Activated T-cell treated with anti-CD3 and anti-CD28 coated beads, Interleukin-2, amount 50 U/mL, for 72 hours (primary cell): ENCODE data around the gene SH3RF3. TPM values are rescaled to one million over a fixed set of nuclear protein-coding genes. Genes with fewer than 3 reads are reported as not detected.

Source experiments
- ATAC-seq, 2 donors: fragments of 150-1000 bp; cut with Tn5 transposase; replicated peaks in 1 of 2; 2 replicates each; pipeline ENCODE4 v1.10.0; 2021; ENCODE audit warnings: moderate library complexity in 2 of 2, mild to moderate bottlenecking in 1 of 2
- DNase-seq, 2 donors: peaks; one replicate each; pipeline ENCODE4 v3.0.0; 2021 to 2022; ENCODE audit warnings: mixed read lengths in 1 of 2
- H3K27ac Mint-ChIP-seq: one replicate; pipeline ENCODE4 v1.8.0; 2022; ENCODE audit warnings: mild to moderate bottlenecking, moderate library complexity, mixed read lengths
- H3K27me3 Mint-ChIP-seq: one replicate; pipeline ENCODE4 v1.8.0; 2022; ENCODE audit warnings: low read depth, mixed read lengths
- H3K36me3 Mint-ChIP-seq, 2 donors: one replicate each; pipeline ENCODE4 v1.8.0; 2022; ENCODE audit warnings: mixed read lengths in 2 of 2, mild to moderate bottlenecking in 1 of 2; ENCODE audit not compliant: insufficient read depth in 2 of 2
- H3K4me1 Mint-ChIP-seq: one replicate; pipeline ENCODE4 v1.8.0; 2022; ENCODE audit warnings: low read depth, mixed read lengths
- H3K4me3 Mint-ChIP-seq, 2 donors: one replicate each; pipeline ENCODE4 v1.8.0; 2022; ENCODE audit warnings: mild to moderate bottlenecking in 2 of 2, mixed read lengths in 2 of 2, moderate library complexity in 2 of 2
- H3K9me3 Mint-ChIP-seq, 2 donors: one replicate each; pipeline ENCODE4 v1.8.0; 2022; ENCODE audit warnings: mixed read lengths in 2 of 2
- total RNA-seq, 2 donors: library from RNA; stranded (reverse); gene quantifications; one replicate each; pipeline ENCODE4 v1.2.3, GENCODE V29; 2022

The SH3RF3 gene
- total RNA-seq, 2 donors from 2014 or later = 1.0 to 1.2 TPM

GRCh38 chr2:109272461-109272860 is 143.5 kb downstream of the SH3RF3 start:
- ATAC-seq (no peak), DNase-seq (no peak)
- H3K4me1 Mint-ChIP-seq = peaks cover 5% of the 10 kb centered on the region
- no peak overlapping the region for H3K27ac Mint-ChIP-seq
- no peaks in the 10 kb centered on the region for H3K9me3 Mint-ChIP-seq
- H3K27me3 Mint-ChIP-seq = no peaks in the 10 kb centered on the region
- no peaks in the 10 kb centered on the region for H3K36me3 Mint-ChIP-seq
- no peak overlapping the region for H3K4me3 Mint-ChIP-seq

- ATAC-seq = peak in 1 of 2 donors; percentile 44
- no peak for DNase-seq
- Mint-ChIP-seq H3K4me1 (peaks cover 5% of the 10 kb centered on the region), H3K4me3 (no peak overlapping the region), H3K9me3 (no peaks in the 10 kb centered on the region), H3K27me3 (no peaks in the 10 kb centered on the region), H3K36me3 (no peaks in the 10 kb centered on the region), H3K27ac (no peak overlapping the region)
Observed at GRCh38 chr2:109275120-109276012, 146.4 kb downstream of the SH3RF3 start.

- H3K4me1 Mint-ChIP-seq = peaks cover 5% of the 10 kb centered on the region
- no peak for DNase-seq
- H3K9me3 Mint-ChIP-seq = no peaks in the 10 kb centered on the region
- no peak overlapping the region for H3K27ac Mint-ChIP-seq
- ATAC-seq = no peak
- no peaks in the 10 kb centered on the region for H3K36me3 Mint-ChIP-seq
- H3K27me3 Mint-ChIP-seq = no peaks in the 10 kb centered on the region
- no peak overlapping the region for H3K4me3 Mint-ChIP-seq
Observed at GRCh38 chr2:109277406-109277805, 148.4 kb downstream of the SH3RF3 start.

- H3K9me3 Mint-ChIP-seq = no peaks in the 10 kb centered on the region
- DNase-seq (no peak), ATAC-seq (no peak)
- H3K36me3 Mint-ChIP-seq = no peaks in the 10 kb centered on the region
- H3K4me1 Mint-ChIP-seq = no peaks in the 10 kb centered on the region
- no peak overlapping the region for H3K27ac Mint-ChIP-seq
- H3K27me3 Mint-ChIP-seq = no peaks in the 10 kb centered on the region
- H3K4me3 Mint-ChIP-seq = no peak overlapping the region
Observed at GRCh38 chr2:109279243-109279860, 150.3 kb downstream of the SH3RF3 start.

GRCh38 chr2:109280804-109281203 is 151.8 kb downstream of the SH3RF3 start:
- Mint-ChIP-seq H3K27me3 (no peaks in the 10 kb centered on the region), H3K4me3 (no peak overlapping the region)

GRCh38 chr2:109282360-109282759 is 153.4 kb downstream of the SH3RF3 start:
- no peaks in the 10 kb centered on the region for H3K36me3 Mint-ChIP-seq
- no peaks in the 10 kb centered on the region for H3K27me3 Mint-ChIP-seq
- no peak for ATAC-seq
- no peak overlapping the region for H3K4me3 Mint-ChIP-seq
- no peak for DNase-seq
- H3K9me3 Mint-ChIP-seq = no peaks in the 10 kb centered on the region
- no peaks in the 10 kb centered on the region for H3K4me1 Mint-ChIP-seq
- H3K27ac Mint-ChIP-seq = no peak overlapping the region

More at GRCh38 chr2:109280804-109281203, 151.8 kb downstream of the SH3RF3 start:
- no peaks in the 10 kb centered on the region for H3K36me3 Mint-ChIP-seq
- no peak for ATAC-seq
- no peak for DNase-seq
- no peak overlapping the region for H3K27ac Mint-ChIP-seq
- no peaks in the 10 kb centered on the region for H3K4me1 Mint-ChIP-seq
- no peaks in the 10 kb centered on the region for H3K9me3 Mint-ChIP-seq

GRCh38 chr2:109282865-109283264 is 153.9 kb downstream of the SH3RF3 start:
- Mint-ChIP-seq H3K36me3 (no peaks in the 10 kb centered on the region), H3K4me1 (no peaks in the 10 kb centered on the region), H3K9me3 (no peaks in the 10 kb centered on the region), H3K27me3 (no peaks in the 10 kb centered on the region), H3K27ac (no peak overlapping the region), H3K4me3 (no peak overlapping the region)
- DNase-seq (no peak), ATAC-seq (no peak)

GRCh38 chr2:109284826-109285225 is 155.8 kb downstream of the SH3RF3 start:
- H3K9me3 Mint-ChIP-seq = no peaks in the 10 kb centered on the region
- no peaks in the 10 kb centered on the region for H3K4me1 Mint-ChIP-seq
- H3K27ac Mint-ChIP-seq = no peak overlapping the region
- no peaks in the 10 kb centered on the region for H3K36me3 Mint-ChIP-seq
- no peaks in the 10 kb centered on the region for H3K27me3 Mint-ChIP-seq
- H3K4me3 Mint-ChIP-seq = no peak overlapping the region
- ATAC-seq (no peak), DNase-seq (no peak)

- Mint-ChIP-seq H3K4me1 (no peaks in the 10 kb centered on the region), H3K36me3 (no peaks in the 10 kb centered on the region), H3K27ac (no peak overlapping the region), H3K27me3 (no peaks in the 10 kb centered on the region), H3K4me3 (no peak overlapping the region), H3K9me3 (no peaks in the 10 kb centered on the region)
- DNase-seq = no peak
- no peak for ATAC-seq
Observed at GRCh38 chr2:109285244-109285651, 156.2 kb downstream of the SH3RF3 start.

GRCh38 chr2:109287413-109287812 is 158.4 kb downstream of the SH3RF3 start:
- Mint-ChIP-seq H3K36me3 (no peaks in the 10 kb centered on the region), H3K27ac (no peak overlapping the region), H3K27me3 (no peaks in the 10 kb centered on the region), H3K4me3 (no peak overlapping the region), H3K4me1 (no peaks in the 10 kb centered on the region), H3K9me3 (no peaks in the 10 kb centered on the region)
- ATAC-seq = no peak
- DNase-seq = no peak

- H3K27me3 Mint-ChIP-seq = no peaks in the 10 kb centered on the region
- no peaks in the 10 kb centered on the region for H3K36me3 Mint-ChIP-seq
Observed at GRCh38 chr2:109287838-109288237, 158.8 kb downstream of the SH3RF3 start.

GRCh38 chr2:109288544-109289368 is 159.8 kb downstream of the SH3RF3 start:
- no peaks in the 10 kb centered on the region for H3K27me3 Mint-ChIP-seq
- H3K27ac Mint-ChIP-seq = no peak overlapping the region
- no peaks in the 10 kb centered on the region for H3K4me1 Mint-ChIP-seq
- no peaks in the 10 kb centered on the region for H3K36me3 Mint-ChIP-seq
- no peak for DNase-seq
- no peak overlapping the region for H3K4me3 Mint-ChIP-seq
- no peaks in the 10 kb centered on the region for H3K9me3 Mint-ChIP-seq
- ATAC-seq = no peak

More at GRCh38 chr2:109287838-109288237, 158.8 kb downstream of the SH3RF3 start:
- no peak overlapping the region for H3K4me3 Mint-ChIP-seq
- H3K4me1 Mint-ChIP-seq = no peaks in the 10 kb centered on the region
- H3K9me3 Mint-ChIP-seq = no peaks in the 10 kb centered on the region
- DNase-seq (no peak), ATAC-seq (no peak)
- H3K27ac Mint-ChIP-seq = no peak overlapping the region
